ENCODE data around the gene ABHD17C. TPM values are rescaled to one million over a fixed set of nuclear protein-coding genes. Genes with fewer than 3 reads are reported as not detected.

The ABHD17C gene
- total and polyA plus RNA-seq, 2 experiments from 2014 or later, result 11.3 to 23.8 TPM

GRCh38 chr15:80689294-80689693 lies 5.8 kb upstream of the ABHD17C start:
- DNase-seq (ENCODE audit: low spot score) (no peak), ATAC-seq (no peak)
- Histone ChIP-seq H3K36me3 (ENCODE audit: insufficient read depth) (no peaks in the 10 kb centered on the region), H3F3A (replicated peaks; ENCODE audit: low read depth) (0 out of 2 replicates have a peak, but pooled peaks cover under 1% of the 10 kb centered on the region), H3K4me3 (no peak overlapping the region), H4K20me1 (replicated peaks; ENCODE audit: insufficient read depth) (no peaks in the 10 kb centered on the region), H2AFZ (no peak overlapping the region), H3K4me1 (ENCODE audit: insufficient read depth) (no peaks in the 10 kb centered on the region; the same call in 1 of the 2 replicates), H3K27ac (ENCODE audit: low read depth) (no peak overlapping the region), H3K9me2 (ENCODE audit: insufficient read depth) (no peaks in the 10 kb centered on the region), H3K4me2 (no peak overlapping the region), H3K79me2 (replicated peaks; ENCODE audit: insufficient read depth) (no peaks in the 10 kb centered on the region), H3K27me3 (ENCODE audit: insufficient read depth) (peaks cover 11% of the 10 kb centered on the region)
- no peaks in the 10 kb centered on the region; the same call in 2 of the 3 replicates for H3K9me3 Mint-ChIP-seq
- no peak overlapping the region for H3K4me3 Mint-ChIP-seq
- H3K4me1 Mint-ChIP-seq, result peaks cover 10% of the 10 kb centered on the region
- TF ChIP-seq, protein P1, sequence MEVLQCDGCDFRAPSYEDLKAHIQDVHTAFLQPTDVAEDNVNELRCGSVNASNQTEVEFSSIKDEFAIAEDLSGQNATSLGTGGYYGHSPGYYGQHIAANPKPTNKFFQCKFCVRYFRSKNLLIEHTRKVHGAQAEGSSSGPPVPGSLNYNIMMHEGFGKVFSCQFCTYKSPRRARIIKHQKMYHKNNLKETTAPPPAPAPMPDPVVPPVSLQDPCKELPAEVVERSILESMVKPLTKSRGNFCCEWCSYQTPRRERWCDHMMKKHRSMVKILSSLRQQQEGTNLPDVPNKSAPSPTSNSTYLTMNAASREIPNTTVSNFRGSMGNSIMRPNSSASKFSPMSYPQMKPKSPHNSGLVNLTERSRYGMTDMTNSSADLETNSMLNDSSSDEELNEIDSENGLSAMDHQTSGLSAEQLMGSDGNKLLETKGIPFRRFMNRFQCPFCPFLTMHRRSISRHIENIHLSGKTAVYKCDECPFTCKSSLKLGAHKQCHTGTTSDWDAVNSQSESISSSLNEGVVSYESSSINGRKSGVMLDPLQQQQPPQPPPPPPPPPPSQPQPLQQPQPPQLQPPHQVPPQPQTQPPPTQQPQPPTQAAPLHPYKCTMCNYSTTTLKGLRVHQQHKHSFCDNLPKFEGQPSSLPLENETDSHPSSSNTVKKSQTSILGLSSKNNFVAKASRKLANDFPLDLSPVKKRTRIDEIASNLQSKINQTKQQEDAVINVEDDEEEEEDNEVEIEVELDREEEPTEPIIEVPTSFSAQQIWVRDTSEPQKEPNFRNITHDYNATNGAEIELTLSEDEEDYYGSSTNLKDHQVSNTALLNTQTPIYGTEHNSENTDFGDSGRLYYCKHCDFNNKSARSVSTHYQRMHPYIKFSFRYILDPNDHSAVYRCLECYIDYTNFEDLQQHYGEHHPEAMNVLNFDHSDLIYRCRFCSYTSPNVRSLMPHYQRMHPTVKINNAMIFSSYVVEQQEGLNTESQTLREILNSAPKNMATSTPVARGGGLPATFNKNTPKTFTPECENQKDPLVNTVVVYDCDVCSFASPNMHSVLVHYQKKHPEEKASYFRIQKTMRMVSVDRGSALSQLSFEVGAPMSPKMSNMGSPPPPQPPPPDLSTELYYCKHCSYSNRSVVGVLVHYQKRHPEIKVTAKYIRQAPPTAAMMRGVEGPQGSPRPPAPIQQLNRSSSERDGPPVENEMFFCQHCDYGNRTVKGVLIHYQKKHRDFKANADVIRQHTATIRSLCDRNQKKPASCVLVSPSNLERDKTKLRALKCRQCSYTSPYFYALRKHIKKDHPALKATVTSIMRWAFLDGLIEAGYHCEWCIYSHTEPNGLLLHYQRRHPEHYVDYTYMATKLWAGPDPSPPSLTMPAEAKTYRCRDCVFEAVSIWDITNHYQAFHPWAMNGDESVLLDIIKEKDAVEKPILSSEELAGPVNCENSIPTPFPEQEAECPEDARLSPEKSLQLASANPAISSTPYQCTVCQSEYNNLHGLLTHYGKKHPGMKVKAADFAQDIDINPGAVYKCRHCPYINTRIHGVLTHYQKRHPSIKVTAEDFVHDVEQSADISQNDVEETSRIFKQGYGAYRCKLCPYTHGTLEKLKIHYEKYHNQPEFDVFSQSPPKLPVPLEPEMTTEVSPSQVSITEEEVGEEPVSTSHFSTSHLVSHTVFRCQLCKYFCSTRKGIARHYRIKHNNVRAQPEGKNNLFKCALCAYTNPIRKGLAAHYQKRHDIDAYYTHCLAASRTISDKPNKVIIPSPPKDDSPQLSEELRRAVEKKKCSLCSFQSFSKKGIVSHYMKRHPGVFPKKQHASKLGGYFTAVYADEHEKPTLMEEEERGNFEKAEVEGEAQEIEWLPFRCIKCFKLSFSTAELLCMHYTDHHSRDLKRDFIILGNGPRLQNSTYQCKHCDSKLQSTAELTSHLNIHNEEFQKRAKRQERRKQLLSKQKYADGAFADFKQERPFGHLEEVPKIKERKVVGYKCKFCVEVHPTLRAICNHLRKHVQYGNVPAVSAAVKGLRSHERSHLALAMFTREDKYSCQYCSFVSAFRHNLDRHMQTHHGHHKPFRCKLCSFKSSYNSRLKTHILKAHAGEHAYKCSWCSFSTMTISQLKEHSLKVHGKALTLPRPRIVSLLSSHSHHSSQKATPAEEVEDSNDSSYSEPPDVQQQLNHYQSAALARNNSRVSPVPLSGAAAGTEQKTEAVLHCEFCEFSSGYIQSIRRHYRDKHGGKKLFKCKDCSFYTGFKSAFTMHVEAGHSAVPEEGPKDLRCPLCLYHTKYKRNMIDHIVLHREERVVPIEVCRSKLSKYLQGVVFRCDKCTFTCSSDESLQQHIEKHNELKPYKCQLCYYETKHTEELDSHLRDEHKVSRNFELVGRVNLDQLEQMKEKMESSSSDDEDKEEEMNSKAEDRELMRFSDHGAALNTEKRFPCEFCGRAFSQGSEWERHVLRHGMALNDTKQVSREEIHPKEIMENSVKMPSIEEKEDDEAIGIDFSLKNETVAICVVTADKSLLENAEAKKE (CRISPR knock-in tag; IDR thresholded peaks at IDR 0.05), result no peak
- TF ChIP-seq EZH2 (IDR thresholded peaks at IDR 0.05; ENCODE audit: low read depth, unreplicated experiment) (no peak), NANOG (IDR thresholded peaks at IDR 0.05; ENCODE audit: borderline replicate concordance) (no peak), JUNB (IDR thresholded peaks at IDR 0.05; ENCODE audit: unreplicated experiment) (no peak), STAT1 (IDR thresholded peaks at IDR 0.05; ENCODE audit: unreplicated experiment) (no peak), ZNF114 (CRISPR knock-in tag; IDR thresholded peaks at IDR 0.05) (no peak), CTCF (conservative IDR thresholded peaks at IDR 0.05; ENCODE audit: low read depth in 2 of 2) (no peak), EZH2phosphoT487 (IDR thresholded peaks at IDR 0.05; ENCODE audit: unreplicated experiment) (no peak), POLR2AphosphoS5 (IDR thresholded peaks at IDR 0.05; ENCODE audit: low read depth) (no peak), ZNF331 (CRISPR knock-in tag; IDR thresholded peaks at IDR 0.05; ENCODE audit: low read depth) (no peak), CREB1 (CRISPR knock-in tag; IDR thresholded peaks at IDR 0.05; ENCODE audit: low read depth) (no peak)
- TF ChIP-seq, protein P2, sequence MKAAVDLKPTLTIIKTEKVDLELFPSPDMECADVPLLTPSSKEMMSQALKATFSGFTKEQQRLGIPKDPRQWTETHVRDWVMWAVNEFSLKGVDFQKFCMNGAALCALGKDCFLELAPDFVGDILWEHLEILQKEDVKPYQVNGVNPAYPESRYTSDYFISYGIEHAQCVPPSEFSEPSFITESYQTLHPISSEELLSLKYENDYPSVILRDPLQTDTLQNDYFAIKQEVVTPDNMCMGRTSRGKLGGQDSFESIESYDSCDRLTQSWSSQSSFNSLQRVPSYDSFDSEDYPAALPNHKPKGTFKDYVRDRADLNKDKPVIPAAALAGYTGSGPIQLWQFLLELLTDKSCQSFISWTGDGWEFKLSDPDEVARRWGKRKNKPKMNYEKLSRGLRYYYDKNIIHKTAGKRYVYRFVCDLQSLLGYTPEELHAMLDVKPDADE (IDR thresholded peaks at IDR 0.05), result no peak
- TF ChIP-seq, protein P3, sequence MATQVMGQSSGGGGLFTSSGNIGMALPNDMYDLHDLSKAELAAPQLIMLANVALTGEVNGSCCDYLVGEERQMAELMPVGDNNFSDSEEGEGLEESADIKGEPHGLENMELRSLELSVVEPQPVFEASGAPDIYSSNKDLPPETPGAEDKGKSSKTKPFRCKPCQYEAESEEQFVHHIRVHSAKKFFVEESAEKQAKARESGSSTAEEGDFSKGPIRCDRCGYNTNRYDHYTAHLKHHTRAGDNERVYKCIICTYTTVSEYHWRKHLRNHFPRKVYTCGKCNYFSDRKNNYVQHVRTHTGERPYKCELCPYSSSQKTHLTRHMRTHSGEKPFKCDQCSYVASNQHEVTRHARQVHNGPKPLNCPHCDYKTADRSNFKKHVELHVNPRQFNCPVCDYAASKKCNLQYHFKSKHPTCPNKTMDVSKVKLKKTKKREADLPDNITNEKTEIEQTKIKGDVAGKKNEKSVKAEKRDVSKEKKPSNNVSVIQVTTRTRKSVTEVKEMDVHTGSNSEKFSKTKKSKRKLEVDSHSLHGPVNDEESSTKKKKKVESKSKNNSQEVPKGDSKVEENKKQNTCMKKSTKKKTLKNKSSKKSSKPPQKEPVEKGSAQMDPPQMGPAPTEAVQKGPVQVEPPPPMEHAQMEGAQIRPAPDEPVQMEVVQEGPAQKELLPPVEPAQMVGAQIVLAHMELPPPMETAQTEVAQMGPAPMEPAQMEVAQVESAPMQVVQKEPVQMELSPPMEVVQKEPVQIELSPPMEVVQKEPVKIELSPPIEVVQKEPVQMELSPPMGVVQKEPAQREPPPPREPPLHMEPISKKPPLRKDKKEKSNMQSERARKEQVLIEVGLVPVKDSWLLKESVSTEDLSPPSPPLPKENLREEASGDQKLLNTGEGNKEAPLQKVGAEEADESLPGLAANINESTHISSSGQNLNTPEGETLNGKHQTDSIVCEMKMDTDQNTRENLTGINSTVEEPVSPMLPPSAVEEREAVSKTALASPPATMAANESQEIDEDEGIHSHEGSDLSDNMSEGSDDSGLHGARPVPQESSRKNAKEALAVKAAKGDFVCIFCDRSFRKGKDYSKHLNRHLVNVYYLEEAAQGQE (IDR thresholded peaks at IDR 0.05; ENCODE audit: unreplicated experiment), result no peak
- peaks cover 3% of the 10 kb centered on the region for H3K27me3 Mint-ChIP-seq (ENCODE audit: insufficient read depth, low read depth, poor library complexity)
- no peak overlapping the region for H3K27ac Mint-ChIP-seq
- H3K36me3 Mint-ChIP-seq (ENCODE audit: low read depth), result no peaks in the 10 kb centered on the region
